Omental fat pad (tissue), 4 donors: ENCODE results near the gene GYG2. TPM values are rescaled to one million over a fixed set of nuclear protein-coding genes. Genes with fewer than 3 reads are reported as not detected.
A peak's percentile ranks its signal among the peaks of the same experiment; 100 is the strongest.
"Not testable (repeated sequence)": the region's sequence is repeated elsewhere in the genome, so short reads cannot be mapped to it uniquely, and the experiment has no call there.

Source experiments
- ATAC-seq: fragments of 150-250 bp; one replicate; pipeline ENCODE4 v1.9.1; 2016; ENCODE audit warnings: mild to moderate bottlenecking, moderate library complexity; ENCODE audit not compliant: low FRiP score
- DNase-seq: peaks from one replicate; pipeline ENCODE4 v3.0.0-alpha.2; 2019; ENCODE audit warnings: low spot score
- CTCF ChIP-seq, 3 donors: fragments of 450-650 bp; IDR thresholded peaks; one replicate each; pipeline ENCODE4 v1.5.1; 2016 to 2017; ENCODE audit warnings: antibody characterized with exemption in 3 of 3, mild to moderate bottlenecking in 3 of 3, moderate library complexity in 2 of 3
- total RNA-seq, 4 donors: library from RNA; depleted of rRNA; stranded (reverse); fragments of >200 nt; gene quantifications; one replicate each; pipeline ENCODE4 v1.1.0, GENCODE V29; 2016

GYG2 gene
- total RNA-seq, 4 donors from 2014 or later: 29.6 to 487 (median 115) TPM

GRCh38 chrX:2801223-2801622 lies 27.5 kb upstream of the GYG2 start:
- DNase-seq (no peak), ATAC-seq (no peak)
- no peak for TF ChIP-seq CTCF (IDR thresholded peaks at IDR 0.05)

GRCh38 chrX:2802376-2803090 lies 26.2 kb upstream of the GYG2 start:
- DNase-seq, ATAC-seq: not testable (repeated sequence)

- DNase-seq, ATAC-seq: not testable (repeated sequence)
Measured at GRCh38 chrX:2803486-2803885, 25.2 kb upstream of the GYG2 start.

- ATAC-seq, DNase-seq: not testable (repeated sequence)
Measured at GRCh38 chrX:2804106-2804843, 24.5 kb upstream of the GYG2 start.

GRCh38 chrX:2804858-2805257 lies 23.9 kb upstream of the GYG2 start:
- ATAC-seq: not testable (repeated sequence)

GRCh38 chrX:2811271-2811670 lies 17.5 kb upstream of the GYG2 start:
- no peak for TF ChIP-seq CTCF (IDR thresholded peaks at IDR 0.05)
- no peak for DNase-seq
- no peak for ATAC-seq

More at GRCh38 chrX:2804858-2805257, 23.9 kb upstream of the GYG2 start:
- DNase-seq: not testable (repeated sequence)

GRCh38 chrX:2812161-2812907 lies 16.4 kb upstream of the GYG2 start:
- DNase-seq: not testable (repeated sequence)
- ATAC-seq: peak; percentile 73

- TF ChIP-seq CTCF (IDR thresholded peaks at IDR 0.05): no peak
- ATAC-seq: no peak
- no peak for DNase-seq
Measured at GRCh38 chrX:2817036-2817435, 11.7 kb upstream of the GYG2 start.

GRCh38 chrX:2819345-2820135 lies 9.2 kb upstream of the GYG2 start:
- TF ChIP-seq CTCF (IDR thresholded peaks at IDR 0.05): no peak
- DNase-seq (no peak), ATAC-seq (no peak)
